ENCODE measurements around the gene TCOF1.
A peak's percentile ranks its signal among the peaks of the same experiment; 100 is the strongest.

Gene TCOF1

GRCh38 chr5:150431048-150431447 is 73.6 kb downstream of the TCOF1 start:
- H3K9me3 ChIP-seq (ENCODE audit: control insufficient read depth, low read depth, low read length) = no peaks in the 10 kb centered on the region
- H3K4me1 ChIP-seq (ENCODE audit: control insufficient read depth, low read depth, low read length) = no peaks in the 10 kb centered on the region
- H3K36me3 ChIP-seq (ENCODE audit: control insufficient read depth, low read depth, low read length) = no peaks in the 10 kb centered on the region
- no peaks in the 10 kb centered on the region for H3K27me3 ChIP-seq (ENCODE audit: control insufficient read depth, insufficient read depth, low read length)
- no peak overlapping the region for H3K4me3 ChIP-seq (ENCODE audit: low read length)
- no peak overlapping the region for H3K27ac ChIP-seq (ENCODE audit: low read length)
- H3K9ac ChIP-seq (ENCODE audit: low read length) = no peak overlapping the region

GRCh38 chr5:150431574-150431973 is 74.1 kb downstream of the TCOF1 start:
- no peak overlapping the region for H3K9ac ChIP-seq (ENCODE audit: low read length)
- no peaks in the 10 kb centered on the region for H3K27me3 ChIP-seq (ENCODE audit: control insufficient read depth, insufficient read depth, low read length)
- H3K27ac ChIP-seq (ENCODE audit: low read length) = no peak overlapping the region
- H3K4me3 ChIP-seq (ENCODE audit: low read length) = no peak overlapping the region
- H3K4me1 ChIP-seq (ENCODE audit: control insufficient read depth, low read depth, low read length) = no peaks in the 10 kb centered on the region
- H3K36me3 ChIP-seq (ENCODE audit: control insufficient read depth, low read depth, low read length) = no peaks in the 10 kb centered on the region
- no peaks in the 10 kb centered on the region for H3K9me3 ChIP-seq (ENCODE audit: control insufficient read depth, low read depth, low read length)

- no peak overlapping the region for H3K9ac ChIP-seq (ENCODE audit: low read length)
- no peak overlapping the region for H3K4me3 ChIP-seq (ENCODE audit: low read length)
- no peaks in the 10 kb centered on the region for H3K9me3 ChIP-seq (ENCODE audit: control insufficient read depth, low read depth, low read length)
- no peaks in the 10 kb centered on the region for H3K27me3 ChIP-seq (ENCODE audit: control insufficient read depth, insufficient read depth, low read length)
- no peaks in the 10 kb centered on the region for H3K36me3 ChIP-seq (ENCODE audit: control insufficient read depth, low read depth, low read length)
- no peak overlapping the region for H3K27ac ChIP-seq (ENCODE audit: low read length)
- no peaks in the 10 kb centered on the region for H3K4me1 ChIP-seq (ENCODE audit: control insufficient read depth, low read depth, low read length)
These were observed 77.0 kb downstream of the TCOF1 start for GRCh38 chr5:150434464-150434863.

DNA sequence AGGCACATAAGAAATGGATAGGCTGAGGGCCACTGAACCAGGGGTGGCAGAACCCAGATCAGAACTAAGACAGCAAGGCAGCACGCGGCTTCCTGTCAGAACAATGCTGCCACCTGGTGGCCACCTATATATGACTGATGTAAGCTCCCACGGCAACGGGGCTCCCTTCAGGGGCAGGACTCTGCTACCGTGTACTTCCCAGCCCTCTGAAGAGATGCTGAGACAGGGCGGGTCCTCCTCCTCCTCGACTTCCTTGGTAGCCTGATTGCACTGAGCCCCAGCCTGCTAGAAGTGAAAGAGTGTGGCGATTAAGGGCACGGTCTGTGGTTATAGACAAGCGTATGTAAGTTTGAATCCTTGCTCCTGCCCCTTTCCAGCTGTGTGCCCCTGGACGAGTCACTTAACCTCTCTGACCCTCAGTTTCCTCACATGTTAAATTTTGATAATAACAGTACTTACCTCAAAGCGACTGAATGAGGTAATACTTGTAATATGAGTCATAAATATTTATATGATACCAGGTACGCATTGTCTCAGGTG is 78.7 kb downstream of the TCOF1 start:
- H3K4me1 ChIP-seq (ENCODE audit: control insufficient read depth, low read depth, low read length) = peaks cover 3% of the 10 kb centered on the region
- H3K36me3 ChIP-seq (ENCODE audit: control insufficient read depth, low read depth, low read length) = no peaks in the 10 kb centered on the region
- H3K27ac ChIP-seq (ENCODE audit: low read length) = no peak overlapping the region
- no peak overlapping the region for H3K9ac ChIP-seq (ENCODE audit: low read length)
- H3K4me3 ChIP-seq (ENCODE audit: low read length) = no peak overlapping the region
- H3K9me3 ChIP-seq (ENCODE audit: control insufficient read depth, low read depth, low read length) = no peaks in the 10 kb centered on the region
- H3K27me3 ChIP-seq (ENCODE audit: control insufficient read depth, insufficient read depth, low read length) = no peaks in the 10 kb centered on the region

DNA sequence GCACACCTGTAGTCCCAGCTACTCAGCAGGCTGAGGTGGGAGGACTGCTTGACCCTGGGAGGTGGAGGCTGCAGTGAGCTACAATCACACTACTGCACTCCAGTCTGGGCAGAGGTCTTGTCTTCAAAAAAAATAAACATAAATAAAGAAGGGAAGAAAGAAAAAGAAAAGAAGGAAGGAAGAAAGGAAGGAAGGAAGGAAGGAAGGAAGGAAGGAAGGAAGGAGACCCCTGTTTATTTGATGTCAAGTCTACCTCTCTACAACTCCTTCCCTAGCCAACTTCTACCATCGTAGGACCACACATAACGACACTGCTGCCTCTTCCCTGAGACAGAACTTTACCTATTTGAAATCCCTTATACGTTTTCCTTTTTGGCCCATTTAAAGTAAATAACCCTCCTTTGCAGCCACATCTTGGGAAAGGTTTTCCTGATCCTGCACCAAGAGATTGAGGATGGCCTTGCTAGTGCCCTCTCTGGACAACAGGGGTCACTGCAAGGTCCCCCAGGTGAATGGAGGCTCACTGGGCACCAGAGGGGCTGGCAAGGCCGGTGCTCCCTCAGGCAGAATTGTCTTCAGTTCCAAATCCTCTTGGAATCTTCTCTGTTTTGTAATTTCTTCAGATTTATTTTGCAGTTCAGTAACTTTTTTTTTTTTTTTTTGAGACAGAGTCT is 81.5 kb downstream of the TCOF1 start:
- H3K36me3 ChIP-seq (ENCODE audit: control insufficient read depth, low read depth, low read length) = peaks cover 8% of the 10 kb centered on the region
- H3K27me3 ChIP-seq (ENCODE audit: control insufficient read depth, insufficient read depth, low read length) = no peaks in the 10 kb centered on the region
- H3K4me3 ChIP-seq (ENCODE audit: low read length) = no peak overlapping the region
- H3K9ac ChIP-seq (ENCODE audit: low read length) = no peak overlapping the region
- no peak overlapping the region for H3K27ac ChIP-seq (ENCODE audit: low read length)
- H3K9me3 ChIP-seq (ENCODE audit: control insufficient read depth, low read depth, low read length) = no peaks in the 10 kb centered on the region
- peaks cover 15% of the 10 kb centered on the region for H3K4me1 ChIP-seq (ENCODE audit: control insufficient read depth, low read depth, low read length)

- Histone ChIP-seq H3K4me1 (ENCODE audit: control insufficient read depth, low read depth, low read length) (peaks cover 15% of the 10 kb centered on the region), H3K9me3 (ENCODE audit: control insufficient read depth, low read depth, low read length) (no peaks in the 10 kb centered on the region), H3K9ac (ENCODE audit: low read length) (no peak overlapping the region), H3K27ac (ENCODE audit: low read length) (no peak overlapping the region), H3K36me3 (ENCODE audit: control insufficient read depth, low read depth, low read length) (peaks cover 29% of the 10 kb centered on the region), H3K4me3 (ENCODE audit: low read length) (no peak overlapping the region), H3K27me3 (ENCODE audit: control insufficient read depth, insufficient read depth, low read length) (no peaks in the 10 kb centered on the region)
These were observed 83.7 kb downstream of the TCOF1 start for GRCh38 chr5:150440948-150441812.

DNA sequence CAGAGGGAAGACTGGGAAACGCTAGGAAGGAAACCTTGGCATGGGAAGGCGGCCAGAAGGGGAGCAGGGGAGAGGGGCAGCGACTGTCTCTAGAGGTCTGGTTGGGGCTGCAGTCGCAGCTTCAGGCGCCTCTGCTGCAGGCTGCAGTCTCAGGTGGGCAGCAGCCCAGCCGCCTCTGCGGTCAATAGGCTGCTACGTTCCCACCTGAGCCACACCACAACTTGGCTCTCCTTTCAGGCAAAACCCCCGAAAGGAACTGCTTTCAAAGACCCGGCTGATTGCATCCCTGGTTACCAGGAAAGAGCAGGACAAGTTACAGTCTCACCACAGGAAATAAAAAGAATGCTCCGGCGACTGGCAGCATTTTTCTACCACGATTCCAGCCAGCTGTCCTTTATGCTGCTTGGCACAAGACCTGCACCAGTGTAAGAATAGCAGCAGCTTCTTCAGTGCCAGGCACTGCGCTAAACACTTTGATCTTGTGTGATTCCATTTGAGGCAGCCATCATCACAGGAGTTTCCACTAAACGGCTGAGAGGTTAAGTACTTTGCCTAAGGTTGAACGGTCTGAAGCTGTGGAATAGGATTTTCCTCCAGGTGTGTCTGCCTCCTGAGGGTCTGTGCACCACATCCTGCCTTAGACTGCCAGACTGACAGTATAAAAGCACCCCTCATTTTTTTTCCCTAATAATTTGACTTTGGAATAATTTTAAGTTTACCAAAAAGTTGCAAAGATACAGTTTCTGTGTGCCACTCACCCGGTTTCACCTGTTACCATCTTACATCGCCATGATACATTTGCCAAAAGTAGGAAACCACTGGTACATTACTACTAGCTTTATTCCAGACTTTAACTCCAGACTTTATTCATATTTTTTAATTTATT is 84.6 kb downstream of the TCOF1 start:
- Histone ChIP-seq H3K27me3 (ENCODE audit: control insufficient read depth, insufficient read depth, low read length) (no peaks in the 10 kb centered on the region), H3K9me3 (ENCODE audit: control insufficient read depth, low read depth, low read length) (no peaks in the 10 kb centered on the region), H3K9ac (ENCODE audit: low read length) (peak overlapping the region; percentile 26), H3K4me3 (ENCODE audit: low read length) (no peak overlapping the region), H3K27ac (ENCODE audit: low read length) (peak overlapping the region; percentile 4), H3K36me3 (ENCODE audit: control insufficient read depth, low read depth, low read length) (peaks cover 38% of the 10 kb centered on the region), H3K4me1 (ENCODE audit: control insufficient read depth, low read depth, low read length) (peaks cover 15% of the 10 kb centered on the region)

- no peak overlapping the region for H3K9ac ChIP-seq (ENCODE audit: low read length)
- peaks cover 16% of the 10 kb centered on the region for H3K4me1 ChIP-seq (ENCODE audit: control insufficient read depth, low read depth, low read length)
- H3K27ac ChIP-seq (ENCODE audit: low read length) = no peak overlapping the region
- H3K9me3 ChIP-seq (ENCODE audit: control insufficient read depth, low read depth, low read length) = no peaks in the 10 kb centered on the region
- no peak overlapping the region for H3K4me3 ChIP-seq (ENCODE audit: low read length)
- peaks cover 44% of the 10 kb centered on the region for H3K36me3 ChIP-seq (ENCODE audit: control insufficient read depth, low read depth, low read length)
- H3K27me3 ChIP-seq (ENCODE audit: control insufficient read depth, insufficient read depth, low read length) = no peaks in the 10 kb centered on the region
These were observed 85.2 kb downstream of the TCOF1 start for GRCh38 chr5:150442699-150443080.

- Histone ChIP-seq H3K36me3 (ENCODE audit: control insufficient read depth, low read depth, low read length) (peaks cover 52% of the 10 kb centered on the region), H3K4me3 (ENCODE audit: low read length) (no peak overlapping the region), H3K4me1 (ENCODE audit: control insufficient read depth, low read depth, low read length) (peaks cover 24% of the 10 kb centered on the region), H3K27ac (ENCODE audit: low read length) (no peak overlapping the region), H3K9me3 (ENCODE audit: control insufficient read depth, low read depth, low read length) (no peaks in the 10 kb centered on the region), H3K27me3 (ENCODE audit: control insufficient read depth, insufficient read depth, low read length) (no peaks in the 10 kb centered on the region), H3K9ac (ENCODE audit: low read length) (no peak overlapping the region)
These were observed 86.0 kb downstream of the TCOF1 start for GRCh38 chr5:150443242-150444075.

GRCh38 chr5:150444770-150445169 is 87.3 kb downstream of the TCOF1 start:
- Histone ChIP-seq H3K4me1 (ENCODE audit: control insufficient read depth, low read depth, low read length) (peaks cover 24% of the 10 kb centered on the region), H3K36me3 (ENCODE audit: control insufficient read depth, low read depth, low read length) (peaks cover 56% of the 10 kb centered on the region), H3K9ac (ENCODE audit: low read length) (no peak overlapping the region), H3K27me3 (ENCODE audit: control insufficient read depth, insufficient read depth, low read length) (no peaks in the 10 kb centered on the region), H3K4me3 (ENCODE audit: low read length) (no peak overlapping the region), H3K27ac (ENCODE audit: low read length) (no peak overlapping the region), H3K9me3 (ENCODE audit: control insufficient read depth, low read depth, low read length) (no peaks in the 10 kb centered on the region)

All from iPS-18a (cell line).